Thyroid gland (tissue), 4 donors: Measurements from ENCODE around the gene CHDH.

ENCODE experiments used
- POLR2A ChIP-seq, 2 donors: fragments of 450-650 bp; IDR thresholded peaks; one replicate each; pipeline ENCODE4 v1.6.1; 2017; ENCODE audit warnings: antibody characterized with exemption in 2 of 2, mild to moderate bottlenecking in 2 of 2, moderate library complexity in 1 of 2
- TF ChIP-seq, protein P1 (sequence below), 6 experiments: fragments of 200-600 bp in 3 of 6; fragments of 450-650 bp in 3 of 6; sonication (generic) in 3 of 6; IDR thresholded peaks; one replicate each; pipeline ENCODE4 v1.5.1; 2016 to 2019; ENCODE audit warnings: antibody characterized with exemption in 6 of 6, mild to moderate bottlenecking in 2 of 6, inconsistent platforms in 1 of 6, moderate library complexity in 1 of 6

GRCh38 chr3:53833700-53834099, 12.5 kb downstream of the CHDH start:
- TF ChIP-seq, protein P1, sequence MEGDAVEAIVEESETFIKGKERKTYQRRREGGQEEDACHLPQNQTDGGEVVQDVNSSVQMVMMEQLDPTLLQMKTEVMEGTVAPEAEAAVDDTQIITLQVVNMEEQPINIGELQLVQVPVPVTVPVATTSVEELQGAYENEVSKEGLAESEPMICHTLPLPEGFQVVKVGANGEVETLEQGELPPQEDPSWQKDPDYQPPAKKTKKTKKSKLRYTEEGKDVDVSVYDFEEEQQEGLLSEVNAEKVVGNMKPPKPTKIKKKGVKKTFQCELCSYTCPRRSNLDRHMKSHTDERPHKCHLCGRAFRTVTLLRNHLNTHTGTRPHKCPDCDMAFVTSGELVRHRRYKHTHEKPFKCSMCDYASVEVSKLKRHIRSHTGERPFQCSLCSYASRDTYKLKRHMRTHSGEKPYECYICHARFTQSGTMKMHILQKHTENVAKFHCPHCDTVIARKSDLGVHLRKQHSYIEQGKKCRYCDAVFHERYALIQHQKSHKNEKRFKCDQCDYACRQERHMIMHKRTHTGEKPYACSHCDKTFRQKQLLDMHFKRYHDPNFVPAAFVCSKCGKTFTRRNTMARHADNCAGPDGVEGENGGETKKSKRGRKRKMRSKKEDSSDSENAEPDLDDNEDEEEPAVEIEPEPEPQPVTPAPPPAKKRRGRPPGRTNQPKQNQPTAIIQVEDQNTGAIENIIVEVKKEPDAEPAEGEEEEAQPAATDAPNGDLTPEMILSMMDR (IDR thresholded peaks at IDR 0.05) = no peak
- no peak for TF ChIP-seq POLR2A (IDR thresholded peaks at IDR 0.05)
